Left ventricle myocardium superior (tissue), 1 donor: ENCODE data around the gene ICAM2. TPM values are rescaled to one million over a fixed set of nuclear protein-coding genes. Genes with fewer than 3 reads are reported as not detected.
"Not testable (repeated sequence)": the region's sequence is repeated elsewhere in the genome, so short reads cannot be mapped to it uniquely, and the experiment has no call there.

Experiments
- ATAC-seq: fragments of 200-7000 bp; cut with Tn5 transposase; one replicate; pipeline ENCODE4 v1.9.1; 2020; ENCODE audit warnings: mild to moderate bottlenecking, moderate library complexity
- DNase-seq: peaks from one replicate; pipeline ENCODE4 v3.0.0-alpha.2; 2020
- intact Hi-C: fragments of 100-400 bp; cut with micrococcal nuclease; formaldehyde crosslinking; loops from one replicate; pipeline ENCODE4 v1.11.0; 2022
- total RNA-seq: library from RNA; stranded (reverse); fragmentation: NEBNext Ultra II Directional; extraction: Animal tissue kit (Norgen Biotek cat#: 25700); gene quantifications from one replicate; pipeline ENCODE4 v1.2.1, GENCODE V29; 2021
- donor health status: DM: no; HTN: yes; CAD: no; lungs with severe emphysema.

Gene ICAM2
- total RNA-seq, 1 donor from 2014 or later: 30.6 TPM

GRCh38 chr17:64051153-64051552 is 30.7 kb upstream of the ICAM2 start:
- ATAC-seq (peak; percentile 50), DNase-seq (no peak)
- intact Hi-C loops: no loop called here

GRCh38 chr17:64048805-64049204 is 28.4 kb upstream of the ICAM2 start:
- no peak for ATAC-seq
- intact Hi-C loops: no loop called here
- DNase-seq: no peak

GRCh38 chr17:64045176-64045575 is 24.7 kb upstream of the ICAM2 start:
- DNase-seq (no peak), ATAC-seq (no peak)
- intact Hi-C loops: no loop called here

GRCh38 chr17:64042700-64043485 is 22.5 kb upstream of the ICAM2 start:
- DNase-seq (no peak), ATAC-seq (no peak)

GRCh38 chr17:64041912-64042311 is 21.5 kb upstream of the ICAM2 start:
- no peak for DNase-seq
- intact Hi-C loops: no loop called here

More at GRCh38 chr17:64042700-64043485, 22.5 kb upstream of the ICAM2 start:
- intact Hi-C loops: no loop called here

GRCh38 chr17:64040206-64040605 is 19.8 kb upstream of the ICAM2 start:
- ATAC-seq: no peak
- DNase-seq: no peak
- intact Hi-C loops: no loop called here

More at GRCh38 chr17:64041912-64042311, 21.5 kb upstream of the ICAM2 start:
- ATAC-seq: no peak

- intact Hi-C loops: no loop called here
- no peak for ATAC-seq
- DNase-seq: no peak
Measured at GRCh38 chr17:64039106-64039400, 18.6 kb upstream of the ICAM2 start.

- no peak for DNase-seq
- intact Hi-C loops: no loop called here
- no peak for ATAC-seq
Measured at GRCh38 chr17:64038331-64039105, 18.1 kb upstream of the ICAM2 start.

GRCh38 chr17:64037802-64038201 is 17.4 kb upstream of the ICAM2 start:
- DNase-seq: no peak
- intact Hi-C loops: no loop called here
- no peak for ATAC-seq

GRCh38 chr17:64037180-64037579 is 16.7 kb upstream of the ICAM2 start:
- intact Hi-C loops: no loop called here
- ATAC-seq: no peak
- DNase-seq: no peak

- no peak for ATAC-seq
- intact Hi-C loops: no loop called here
- no peak for DNase-seq
Measured at GRCh38 chr17:64036198-64036922, 15.9 kb upstream of the ICAM2 start.

- no peak for ATAC-seq
- intact Hi-C loops: no loop called here
- DNase-seq: no peak
Measured at GRCh38 chr17:64032081-64032480, 11.6 kb upstream of the ICAM2 start.

- peak; percentile 61 for DNase-seq
- intact Hi-C loops: loop anchor here (5.0 kb wide), 1 partner anchor 103 kb away; the partner anchor contains the start of gene ERN1
- ATAC-seq: peak; percentile 59
Measured at GRCh38 chr17:64028874-64029464, 8.5 kb upstream of the ICAM2 start.

GRCh38 chr17:64025732-64026294 is 5.4 kb upstream of the ICAM2 start:
- intact Hi-C loops: loop anchor here (5.0 kb wide), 1 partner anchor 106 kb away; the partner anchor contains the start of gene ERN1
- ATAC-seq (peak; percentile 82), DNase-seq (peak; percentile 85)

GRCh38 chr17:64024781-64025731 is 4.6 kb upstream of the ICAM2 start:
- ATAC-seq (no peak), DNase-seq (no peak)
- intact Hi-C loops: loop anchor here (5.0 kb wide), 1 partner anchor 107 kb away; the partner anchor contains the start of gene ERN1

- ATAC-seq (no peak), DNase-seq (no peak)
- intact Hi-C loops: no loop called here
Measured at GRCh38 chr17:64024215-64024654, 3.8 kb upstream of the ICAM2 start.

GRCh38 chr17:64022611-64023063 is 2.2 kb upstream of the ICAM2 start:
- intact Hi-C loops: no loop called here
- DNase-seq (no peak), ATAC-seq (no peak)

- DNase-seq, ATAC-seq, intact Hi-C loops: not testable (repeated sequence)
Measured at GRCh38 chr17:64019551-64019961, 877 bp downstream of the ICAM2 start.
